Thoracic aorta (tissue), 2 donors: ENCODE results near the gene DHFR. TPM values are rescaled to one million over a fixed set of nuclear protein-coding genes. Genes with fewer than 3 reads are reported as not detected.
"Not testable (repeated sequence)": the region's sequence is repeated elsewhere in the genome, so short reads cannot be mapped to it uniquely, and the experiment has no call there.

ENCODE experiments used
- ATAC-seq: fragments of 150-250 bp; one replicate; pipeline ENCODE4 v1.8.0; 2017; ENCODE audit warnings: low read depth; ENCODE audit not compliant: insufficient number of reproducible peaks, low FRiP score
- DNase-seq: peaks from one replicate; pipeline ENCODE4 v3.0.0-alpha.2; 2020; ENCODE audit warnings: low spot score
- H3K27ac ChIP-seq, 2 donors: fragments of 200-600 bp; sonication (generic); 1 replicate in 1 of 2; 2 replicates in 1 of 2; pipeline ENCODE4 v1.5.1; 2016; ENCODE audit warnings: mild to moderate bottlenecking in 2 of 2, moderate library complexity in 2 of 2
- H3K27me3 ChIP-seq: fragments of 200-600 bp; sonication (generic); replicated peaks from 2 replicates; pipeline ENCODE4 v1.6.0; 2016; ENCODE audit warnings: mild to moderate bottlenecking; ENCODE audit not compliant: insufficient read depth
- H3K36me3 ChIP-seq: fragments of 200-600 bp; sonication (generic); one replicate; pipeline ENCODE4 v1.5.1; 2016
- H3K4me1 ChIP-seq, 2 donors: fragments of 200-600 bp; sonication (generic); 1 replicate in 1 of 2; 2 replicates in 1 of 2; pipeline versions ENCODE4 v1.5.1 to v1.6.0; 2016; ENCODE audit warnings: low read depth in 2 of 2, mild to moderate bottlenecking in 1 of 2; ENCODE audit not compliant: control insufficient read depth in 1 of 2
- H3K4me3 ChIP-seq: fragments of 200-600 bp; sonication (generic); 2 replicates; pipeline ENCODE4 v1.5.1; 2016; ENCODE audit warnings: mild to moderate bottlenecking
- H3K9me3 ChIP-seq: fragments of 200-600 bp; sonication (generic); 2 replicates; pipeline ENCODE4 v1.5.1; 2016
- CTCF ChIP-seq: fragments of 200-600 bp; sonication (generic); IDR thresholded peaks from one replicate; pipeline ENCODE4 v1.5.1; 2019; ENCODE audit warnings: antibody characterized with exemption
- total RNA-seq, 2 donors: library from RNA; depleted of rRNA; stranded (reverse); fragments of >200 nt; gene quantifications; one replicate each; pipeline versions ENCODE4 v1.1.0 to v1.2.3, GENCODE V29; 2016

The DHFR gene
- total RNA-seq, 2 donors from 2014 or later = 9.9 to 11.9 TPM

DNA sequence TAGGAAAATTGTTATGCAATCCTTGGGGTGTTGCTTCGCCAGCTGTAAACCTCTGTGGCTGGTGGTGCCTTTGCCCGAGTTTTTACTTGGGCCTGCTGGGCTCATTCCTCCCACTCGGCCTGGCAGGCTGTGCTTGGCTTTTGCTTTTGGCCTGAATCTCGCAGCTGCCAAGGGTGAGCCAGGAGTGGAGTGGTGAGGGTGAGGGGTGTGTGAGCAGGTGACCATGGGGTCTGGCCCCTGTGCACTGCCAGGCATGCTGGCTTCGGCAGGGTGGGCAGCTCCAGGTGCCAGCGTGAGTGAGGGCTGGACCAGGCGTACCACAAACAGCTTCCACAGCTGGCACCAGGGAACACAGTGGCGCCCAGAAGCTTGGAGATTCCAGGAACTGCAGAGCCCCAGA is 12.6 kb upstream of the DHFR start:
- H3K4me1 ChIP-seq = no peaks in the 10 kb centered on the region
- no peak overlapping the region for H3K27ac ChIP-seq
- no peak overlapping the region for H3K4me3 ChIP-seq
- DNase-seq (no peak), ATAC-seq (no peak)
- no peaks in the 10 kb centered on the region for H3K36me3 ChIP-seq
- no peak for TF ChIP-seq CTCF
- H3K27me3 ChIP-seq = no peaks in the 10 kb centered on the region
- H3K9me3 ChIP-seq = no peaks in the 10 kb centered on the region

GRCh38 chr5:80665057-80665456 is 10.3 kb upstream of the DHFR start:
- DNase-seq (no peak), ATAC-seq (no peak)
- no peak for TF ChIP-seq CTCF
- no peaks in the 10 kb centered on the region for H3K4me1 ChIP-seq
- H3K36me3 ChIP-seq = no peaks in the 10 kb centered on the region
- H3K27ac ChIP-seq = no peak overlapping the region
- no peaks in the 10 kb centered on the region for H3K9me3 ChIP-seq
- H3K4me3 ChIP-seq = no peak overlapping the region
- no peaks in the 10 kb centered on the region for H3K27me3 ChIP-seq

- H3K4me1 ChIP-seq = no peaks in the 10 kb centered on the region
- peaks cover 6% of the 10 kb centered on the region for H3K36me3 ChIP-seq
- H3K4me3 ChIP-seq = no peak overlapping the region
- no peak overlapping the region for H3K27ac ChIP-seq
- no peak for DNase-seq
- no peak for TF ChIP-seq CTCF
- no peak for ATAC-seq
- H3K9me3 ChIP-seq = no peaks in the 10 kb centered on the region
- no peaks in the 10 kb centered on the region for H3K27me3 ChIP-seq
These were observed 7.3 kb upstream of the DHFR start for GRCh38 chr5:80662108-80662507.

GRCh38 chr5:80660661-80661060 is 5.9 kb upstream of the DHFR start:
- not testable (repeated sequence) for DNase-seq, H3K27ac ChIP-seq, H3K4me3 ChIP-seq, H3K9me3 ChIP-seq, H3K36me3 ChIP-seq, H3K4me1 ChIP-seq, ATAC-seq, H3K27me3 ChIP-seq

- no peak for DNase-seq
- no peak overlapping the region for H3K27ac ChIP-seq
- H3K9me3 ChIP-seq = no peaks in the 10 kb centered on the region
- no peak for ATAC-seq
- H3K36me3 ChIP-seq = peaks cover 6% of the 10 kb centered on the region
- H3K4me3 ChIP-seq = no peak overlapping the region
- peaks cover 3 to 14% of the 10 kb centered on the region in 2 donors for H3K4me1 ChIP-seq
- TF ChIP-seq CTCF = no peak
- no peaks in the 10 kb centered on the region for H3K27me3 ChIP-seq
These were observed 4.3 kb upstream of the DHFR start for GRCh38 chr5:80659106-80659505.

DNA sequence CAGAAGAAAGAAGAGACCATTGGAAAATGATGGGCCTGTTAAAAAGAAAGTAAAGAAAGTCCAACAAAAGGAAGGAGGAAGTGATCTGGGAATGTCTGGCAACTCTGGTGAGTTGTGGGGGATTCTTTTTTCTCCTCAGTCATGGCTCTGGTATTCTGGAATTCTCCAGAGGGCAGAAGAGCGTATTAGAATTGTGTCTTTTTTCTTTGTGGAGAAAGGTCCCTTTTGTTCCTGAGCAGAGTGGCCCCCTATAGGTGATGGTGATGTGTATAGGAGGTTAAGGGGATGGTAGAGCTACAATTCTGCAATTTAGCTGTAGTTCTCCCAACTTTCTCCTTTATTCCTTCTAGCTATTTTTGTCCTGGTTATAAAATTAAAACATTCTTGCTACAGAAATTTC is 1.6 kb upstream of the DHFR start:
- DNase-seq (no peak), ATAC-seq (no peak)
- Histone ChIP-seq H3K36me3 (peaks cover 6% of the 10 kb centered on the region), H3K4me3 (no peak overlapping the region), H3K9me3 (no peaks in the 10 kb centered on the region), H3K27me3 (no peaks in the 10 kb centered on the region), H3K4me1 (peaks cover 11 to 27% of the 10 kb centered on the region in 2 donors), H3K27ac (no peak overlapping the region)
- no peak for TF ChIP-seq CTCF
